A673 (cell line): ENCODE data around the gene DBX1. TPM values are rescaled to one million over a fixed set of nuclear protein-coding genes. Genes with fewer than 3 reads are reported as not detected.

ENCODE experiments used
- BruUV-seq: library from RNA; stranded (reverse); fragments of 400-500 nt; replicated peaks from 2 replicates; lab custom pipeline; 2021; lab: Mats Ljungman, UMichigan
- CTCF ChIA-PET: fragments of 300-600 bp; sonication (Branson Sonifier 250); formaldehyde crosslinking; loops from one replicate; lab custom pipeline; 2022; ENCODE audit warnings: antibody characterized with exemption; lab: Charles Lee
- POLR2A ChIA-PET: fragments of 300-600 bp; sonication (Branson Sonifier 250); formaldehyde crosslinking; loops from one replicate; lab custom pipeline; 2022; ENCODE audit warnings: antibody characterized with exemption; ENCODE audit not compliant: low non-redundant PET; lab: Charles Lee
- DNase-seq: peaks from one replicate; pipeline ENCODE4 v3.0.0-alpha.2; 2015; ENCODE audit warnings: low spot score
- H3K27ac ChIP-seq: fragments of 200-600 bp; sonication (generic); 2 replicates; pipeline ENCODE4 v1.5.1; 2016; ENCODE audit warnings: mixed run types, low read depth, mild to moderate bottlenecking, mixed read lengths, antibody characterized with exemption, low read length; ENCODE audit not compliant: poor library complexity, severe bottlenecking
- H3K27me3 ChIP-seq: fragments of 200-600 bp; sonication (generic); replicated peaks from 2 replicates; pipeline ENCODE4 v1.6.1; 2017; ENCODE audit warnings: mixed run types, low read depth, mild to moderate bottlenecking, mixed read lengths, antibody characterized with exemption, low read length; ENCODE audit not compliant: insufficient read depth, poor library complexity
- H3K36me3 ChIP-seq: fragments of 200-600 bp; sonication (generic); 2 replicates; pipeline ENCODE4 v1.6.1; 2016; ENCODE audit warnings: mixed run types, mild to moderate bottlenecking, mixed read lengths, antibody characterized with exemption, low read length; ENCODE audit not compliant: insufficient read depth, poor library complexity, severe bottlenecking
- H3K4me1 ChIP-seq: fragments of 200-600 bp; sonication (generic); 2 replicates; pipeline ENCODE4 v1.6.1; 2017; ENCODE audit warnings: mixed run types, mild to moderate bottlenecking, mixed read lengths, antibody characterized with exemption, low read length; ENCODE audit not compliant: insufficient read depth, poor library complexity, severe bottlenecking
- H3K4me3 ChIP-seq: fragments of 200-600 bp; sonication (generic); 2 replicates; pipeline ENCODE4 v1.5.1; 2016; ENCODE audit warnings: low read depth, mixed run types, mild to moderate bottlenecking, mixed read lengths, low read length; ENCODE audit not compliant: poor library complexity, severe bottlenecking
- H3K9me3 ChIP-seq: fragments of 200-600 bp; sonication (generic); 2 replicates; pipeline ENCODE4 v1.6.1; 2016; ENCODE audit warnings: mixed run types, low read depth, mild to moderate bottlenecking, mixed read lengths, antibody characterized with exemption, low read length; ENCODE audit not compliant: poor library complexity, severe bottlenecking
- EZH2 ChIP-seq: fragments of 200-600 bp; sonication (generic); IDR thresholded peaks from 2 replicates; pipeline ENCODE4 v1.6.1; 2017; ENCODE audit warnings: borderline replicate concordance, low read depth, mild to moderate bottlenecking, mixed read lengths, antibody characterized with exemption, low read length; ENCODE audit not compliant: poor library complexity, severe bottlenecking
- intact Hi-C: fragments of 100-400 bp; cut with micrococcal nuclease; formaldehyde crosslinking; loops from one replicate; pipeline ENCODE4 v1.10.0; 2022; ENCODE audit not compliant: unreplicated experiment
- total RNA-seq: library from RNA; stranded (reverse); gene quantifications from 2 replicates; pipeline ENCODE4 v1.2.3, GENCODE V29; 2021
- TF ChIP-seq, protein P1 (sequence below): fragments of 300-800, 200-600 bp; sonication (generic); conservative IDR thresholded peaks from 2 replicates; pipeline ENCODE4 v1.5.1; 2017; ENCODE audit warnings: low read depth, mild to moderate bottlenecking, antibody characterized with exemption, low read length, moderate library complexity, mixed read lengths

DBX1 gene
- total RNA-seq, 1 experiment from 2014 or later, result not detected

DNA sequence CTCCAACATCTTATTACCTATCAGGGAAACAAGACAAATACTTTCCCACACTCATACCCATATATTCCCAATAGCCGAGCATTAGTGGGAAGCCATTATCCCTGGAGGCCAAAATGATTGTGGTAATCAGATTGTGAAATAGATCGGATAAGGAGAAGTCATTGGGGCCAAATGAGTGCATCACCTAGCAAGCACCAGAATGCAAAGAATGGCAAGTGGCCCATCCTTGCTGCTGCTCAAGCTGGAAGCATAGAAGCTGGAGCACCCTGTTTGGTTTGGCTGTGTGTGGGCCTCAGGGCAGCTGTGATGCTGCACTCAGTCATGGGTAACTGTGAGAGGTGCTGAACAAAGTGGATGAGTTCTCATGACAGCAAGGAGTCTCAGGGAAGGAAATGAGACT is 18.7 kb upstream of the DBX1 start:
- Histone ChIP-seq H3K36me3 (no peaks in the 10 kb centered on the region), H3K27me3 (no peaks in the 10 kb centered on the region), H3K9me3 (no peaks in the 10 kb centered on the region), H3K4me3 (no peak overlapping the region), H3K27ac (no peak overlapping the region), H3K4me1 (no peaks in the 10 kb centered on the region)
- no peak for TF ChIP-seq EZH2
- TF ChIP-seq, protein P1, sequence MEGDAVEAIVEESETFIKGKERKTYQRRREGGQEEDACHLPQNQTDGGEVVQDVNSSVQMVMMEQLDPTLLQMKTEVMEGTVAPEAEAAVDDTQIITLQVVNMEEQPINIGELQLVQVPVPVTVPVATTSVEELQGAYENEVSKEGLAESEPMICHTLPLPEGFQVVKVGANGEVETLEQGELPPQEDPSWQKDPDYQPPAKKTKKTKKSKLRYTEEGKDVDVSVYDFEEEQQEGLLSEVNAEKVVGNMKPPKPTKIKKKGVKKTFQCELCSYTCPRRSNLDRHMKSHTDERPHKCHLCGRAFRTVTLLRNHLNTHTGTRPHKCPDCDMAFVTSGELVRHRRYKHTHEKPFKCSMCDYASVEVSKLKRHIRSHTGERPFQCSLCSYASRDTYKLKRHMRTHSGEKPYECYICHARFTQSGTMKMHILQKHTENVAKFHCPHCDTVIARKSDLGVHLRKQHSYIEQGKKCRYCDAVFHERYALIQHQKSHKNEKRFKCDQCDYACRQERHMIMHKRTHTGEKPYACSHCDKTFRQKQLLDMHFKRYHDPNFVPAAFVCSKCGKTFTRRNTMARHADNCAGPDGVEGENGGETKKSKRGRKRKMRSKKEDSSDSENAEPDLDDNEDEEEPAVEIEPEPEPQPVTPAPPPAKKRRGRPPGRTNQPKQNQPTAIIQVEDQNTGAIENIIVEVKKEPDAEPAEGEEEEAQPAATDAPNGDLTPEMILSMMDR, result no peak
- DNase-seq, result no peak
- intact Hi-C loops, result no loop called here
- no TSS peak for BruUV-seq
- CTCF ChIA-PET, result no interaction called here
- POLR2A ChIA-PET, result no interaction called here

DNA sequence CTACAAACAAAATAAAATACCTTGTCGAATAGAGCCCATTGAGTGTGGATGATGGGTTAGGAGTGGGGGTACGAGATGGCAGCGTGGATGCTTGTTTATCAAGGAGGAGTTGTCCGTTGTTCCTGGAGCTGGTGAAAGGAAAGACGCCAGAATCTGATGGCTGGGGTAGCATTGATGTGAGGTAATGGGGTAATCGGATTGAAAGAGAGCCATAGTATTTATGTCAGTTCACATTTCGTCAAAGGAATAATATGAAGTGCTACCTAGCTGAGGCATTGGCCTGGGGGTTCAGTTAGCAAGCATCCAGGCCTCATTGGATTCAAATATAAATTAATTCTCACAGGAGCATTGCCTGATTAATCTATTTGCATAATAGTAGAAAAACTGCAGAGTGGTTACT is 16.9 kb upstream of the DBX1 start:
- Histone ChIP-seq H3K27ac (no peak overlapping the region), H3K9me3 (no peaks in the 10 kb centered on the region), H3K36me3 (no peaks in the 10 kb centered on the region), H3K4me1 (no peaks in the 10 kb centered on the region), H3K4me3 (no peak overlapping the region), H3K27me3 (no peaks in the 10 kb centered on the region)
- BruUV-seq, result no TSS peak
- no peak for DNase-seq
- no peak for TF ChIP-seq EZH2
- TF ChIP-seq, protein P1, result no peak
- ChIA-PET POLR2A (no interaction called here), CTCF (no interaction called here)
- intact Hi-C loops, result no loop called here

DNA sequence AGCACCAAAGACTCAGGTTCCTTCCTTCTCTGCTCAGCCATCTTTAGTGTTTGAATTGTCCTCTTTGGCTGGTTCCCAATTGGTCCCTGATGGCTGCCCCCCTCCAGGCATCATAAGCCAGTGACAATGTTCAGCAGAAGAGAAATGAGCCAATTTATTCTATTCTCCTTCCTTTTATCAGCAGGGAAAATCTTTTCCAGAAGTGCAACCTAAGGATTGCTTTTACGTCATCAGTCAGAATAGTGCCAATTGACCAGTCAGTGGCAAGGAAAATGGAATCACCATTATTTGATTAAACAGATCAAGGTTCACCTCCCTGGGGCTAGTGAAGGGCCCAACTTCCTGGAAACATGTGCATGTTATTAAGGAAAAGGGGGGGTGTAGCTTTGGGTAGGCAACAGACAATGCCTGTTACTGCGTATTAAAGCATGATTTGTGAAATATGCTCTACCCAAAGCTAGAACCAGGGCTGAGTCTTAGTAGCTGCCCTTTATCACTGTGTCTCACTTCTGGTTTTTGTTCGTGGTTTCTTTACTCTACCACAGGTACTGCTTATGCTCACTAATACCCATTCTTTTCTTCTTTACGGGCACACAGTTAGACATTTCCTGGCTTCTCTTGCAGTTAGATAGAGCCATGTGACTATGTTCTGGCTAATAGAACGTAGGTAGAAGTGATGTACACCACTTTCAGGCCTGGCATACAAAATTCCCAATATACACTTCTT is 12.6 kb upstream of the DBX1 start:
- no TSS peak for BruUV-seq
- no peaks in the 10 kb centered on the region for H3K36me3 ChIP-seq
- intact Hi-C loops, result no loop called here
- ChIA-PET CTCF (no interaction called here), POLR2A (no interaction called here)
- H3K9me3 ChIP-seq, result no peaks in the 10 kb centered on the region
- no peak overlapping the region for H3K4me3 ChIP-seq
- no peaks in the 10 kb centered on the region for H3K27me3 ChIP-seq
- no peak for DNase-seq
- no peak overlapping the region for H3K27ac ChIP-seq
- no peak for TF ChIP-seq EZH2
- TF ChIP-seq, protein P1, result no peak
- H3K4me1 ChIP-seq, result no peaks in the 10 kb centered on the region
